Endothelial cell (in vitro differentiated cells): ENCODE data around the gene ESR1. TPM values are rescaled to one million over a fixed set of nuclear protein-coding genes. Genes with fewer than 3 reads are reported as not detected.

ENCODE experiments used
- DNase-seq: peaks from one replicate; pipeline ENCODE4 v3.0.0; 2021; ENCODE audit warnings: low spot score
- H3K27ac Mint-ChIP-seq: one replicate; pipeline ENCODE4 v1.8.0; 2021; ENCODE audit warnings: mixed read lengths, inconsistent platforms; ENCODE audit not compliant: unreplicated experiment
- H3K27me3 Mint-ChIP-seq: one replicate; pipeline ENCODE4 v1.8.0; 2021; ENCODE audit warnings: mild to moderate bottlenecking, moderate library complexity, mixed read lengths, inconsistent platforms; ENCODE audit not compliant: unreplicated experiment
- H3K36me3 Mint-ChIP-seq: one replicate; pipeline ENCODE4 v1.8.0; 2021; ENCODE audit warnings: mild to moderate bottlenecking, low read depth, mixed read lengths, inconsistent platforms; ENCODE audit not compliant: unreplicated experiment
- H3K4me1 Mint-ChIP-seq: one replicate; pipeline ENCODE4 v1.8.0; 2021; ENCODE audit warnings: mild to moderate bottlenecking, mixed read lengths, inconsistent platforms; ENCODE audit not compliant: unreplicated experiment
- H3K4me3 Mint-ChIP-seq: one replicate; pipeline ENCODE4 v1.8.0; 2021; ENCODE audit warnings: mild to moderate bottlenecking, mixed read lengths, inconsistent platforms; ENCODE audit not compliant: unreplicated experiment
- H3K9me3 Mint-ChIP-seq: one replicate; pipeline ENCODE4 v1.8.0; 2021; ENCODE audit warnings: mixed read lengths, inconsistent platforms; ENCODE audit not compliant: unreplicated experiment
- total RNA-seq: library from RNA; stranded (reverse); fragmentation: NEBNext Ultra II Directional; extraction: Animal tissue kit (Norgen Biotek cat#: 25700); gene quantifications from one replicate; pipeline ENCODE4 v1.2.1, GENCODE V29; 2021; ENCODE audit not compliant: unreplicated experiment
- TF ChIP-seq, protein P1 (sequence below): fragments of 200-600 bp; sonication (generic); IDR thresholded peaks from one replicate; pipeline ENCODE4 v1.5.0; 2021; ENCODE audit warnings: antibody characterized with exemption; ENCODE audit not compliant: unreplicated experiment

Gene ESR1
- total RNA-seq, 1 donor from 2014 or later, result 0.05 TPM

DNA sequence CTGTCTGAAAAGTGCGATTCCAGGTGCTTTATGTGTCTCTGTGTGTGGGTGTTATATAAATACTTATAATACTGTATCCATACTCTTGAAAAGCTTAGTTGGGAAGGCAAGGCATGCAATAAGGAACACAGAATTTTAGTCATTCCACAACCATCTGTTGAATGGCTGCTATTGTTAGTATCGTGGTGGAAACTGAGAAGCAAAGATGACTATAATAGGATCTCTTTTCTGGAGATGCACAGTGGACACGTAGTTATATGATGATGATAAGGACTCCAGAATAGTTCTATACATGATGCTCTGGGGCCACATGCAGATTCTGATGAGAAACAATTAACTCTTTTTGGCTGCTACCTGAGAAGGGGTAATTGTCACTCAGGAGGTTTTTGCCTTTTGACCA is 25.2 kb downstream of the ESR1 start:
- H3K27ac Mint-ChIP-seq, result no peak overlapping the region
- no peaks in the 10 kb centered on the region for H3K9me3 Mint-ChIP-seq
- H3K4me3 Mint-ChIP-seq, result no peak overlapping the region
- no peaks in the 10 kb centered on the region for H3K36me3 Mint-ChIP-seq
- no peaks in the 10 kb centered on the region for H3K4me1 Mint-ChIP-seq
- DNase-seq, result no peak
- TF ChIP-seq, protein P1, sequence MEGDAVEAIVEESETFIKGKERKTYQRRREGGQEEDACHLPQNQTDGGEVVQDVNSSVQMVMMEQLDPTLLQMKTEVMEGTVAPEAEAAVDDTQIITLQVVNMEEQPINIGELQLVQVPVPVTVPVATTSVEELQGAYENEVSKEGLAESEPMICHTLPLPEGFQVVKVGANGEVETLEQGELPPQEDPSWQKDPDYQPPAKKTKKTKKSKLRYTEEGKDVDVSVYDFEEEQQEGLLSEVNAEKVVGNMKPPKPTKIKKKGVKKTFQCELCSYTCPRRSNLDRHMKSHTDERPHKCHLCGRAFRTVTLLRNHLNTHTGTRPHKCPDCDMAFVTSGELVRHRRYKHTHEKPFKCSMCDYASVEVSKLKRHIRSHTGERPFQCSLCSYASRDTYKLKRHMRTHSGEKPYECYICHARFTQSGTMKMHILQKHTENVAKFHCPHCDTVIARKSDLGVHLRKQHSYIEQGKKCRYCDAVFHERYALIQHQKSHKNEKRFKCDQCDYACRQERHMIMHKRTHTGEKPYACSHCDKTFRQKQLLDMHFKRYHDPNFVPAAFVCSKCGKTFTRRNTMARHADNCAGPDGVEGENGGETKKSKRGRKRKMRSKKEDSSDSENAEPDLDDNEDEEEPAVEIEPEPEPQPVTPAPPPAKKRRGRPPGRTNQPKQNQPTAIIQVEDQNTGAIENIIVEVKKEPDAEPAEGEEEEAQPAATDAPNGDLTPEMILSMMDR, result no peak
- H3K27me3 Mint-ChIP-seq, result peaks cover 3% of the 10 kb centered on the region

DNA sequence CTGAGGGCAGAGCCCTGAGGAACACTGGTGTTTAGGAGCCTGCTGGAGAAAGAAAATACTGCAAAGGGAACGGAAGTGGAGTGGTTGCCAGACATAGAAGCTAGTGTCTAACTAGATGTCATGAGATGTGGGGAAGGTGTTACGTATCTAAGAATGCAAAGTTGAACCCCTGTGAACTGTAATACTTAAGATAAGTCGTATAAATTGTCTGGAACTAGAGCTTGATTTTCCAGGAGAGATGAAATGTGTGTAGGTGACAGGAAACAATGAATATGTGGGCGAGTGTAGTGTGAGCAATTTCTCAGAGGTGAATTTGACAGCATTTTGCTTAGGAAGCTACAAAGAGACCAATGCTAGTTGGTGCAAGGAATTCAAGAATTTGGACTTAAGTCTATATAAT is 27.9 kb downstream of the ESR1 start:
- no peak for DNase-seq
- Mint-ChIP-seq H3K27me3 (no peaks in the 10 kb centered on the region), H3K4me3 (no peak overlapping the region), H3K27ac (no peak overlapping the region), H3K9me3 (no peaks in the 10 kb centered on the region), H3K36me3 (no peaks in the 10 kb centered on the region), H3K4me1 (no peaks in the 10 kb centered on the region)
- TF ChIP-seq, protein P1, result no peak

DNA sequence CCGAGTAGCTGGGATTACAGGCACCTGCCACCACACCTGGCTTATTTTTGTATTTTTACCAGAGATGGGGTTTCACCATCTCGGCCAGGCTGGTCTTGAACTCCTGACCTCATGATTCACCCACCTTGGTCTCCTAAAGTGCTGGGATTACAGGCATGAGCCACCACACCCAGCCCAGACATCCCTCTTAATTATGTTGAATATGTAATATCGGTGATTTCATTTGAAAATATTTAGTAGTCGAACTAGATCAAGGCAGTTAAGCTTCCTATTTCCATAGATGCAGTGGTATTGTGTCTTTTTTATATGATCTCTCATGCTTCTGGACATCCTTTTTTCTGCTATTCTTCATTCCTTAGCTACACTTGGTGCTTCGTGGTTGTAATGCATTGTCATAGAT is 29.7 kb downstream of the ESR1 start:
- H3K36me3 Mint-ChIP-seq, result no peaks in the 10 kb centered on the region
- H3K27ac Mint-ChIP-seq, result no peak overlapping the region
- no peak overlapping the region for H3K4me3 Mint-ChIP-seq
- DNase-seq, result no peak
- H3K9me3 Mint-ChIP-seq, result no peaks in the 10 kb centered on the region
- no peaks in the 10 kb centered on the region for H3K27me3 Mint-ChIP-seq
- H3K4me1 Mint-ChIP-seq, result peaks cover 11% of the 10 kb centered on the region
- TF ChIP-seq, protein P1, result no peak

DNA sequence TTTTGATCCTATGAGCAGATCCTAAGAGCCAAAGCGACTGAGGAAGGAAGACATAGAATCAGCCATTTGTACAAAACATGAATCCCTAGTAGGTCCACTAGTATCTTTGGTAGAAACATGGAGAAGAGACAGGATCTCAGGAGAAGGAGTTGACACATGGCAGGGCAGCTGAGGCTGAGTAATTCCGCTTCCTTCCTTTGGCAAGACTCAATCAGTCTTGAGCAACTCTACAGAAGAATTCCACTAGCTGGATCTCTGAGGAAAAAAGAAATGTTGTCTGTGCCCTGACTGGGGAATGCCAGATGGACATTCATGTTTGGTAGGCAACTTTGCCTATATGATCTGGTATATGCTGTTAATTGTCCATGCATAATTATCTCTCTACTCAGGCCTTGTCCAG is 35.3 kb downstream of the ESR1 start:
- DNase-seq, result no peak
- peaks cover 11% of the 10 kb centered on the region for H3K4me1 Mint-ChIP-seq
- no peaks in the 10 kb centered on the region for H3K9me3 Mint-ChIP-seq
- H3K27ac Mint-ChIP-seq, result no peak overlapping the region
- no peaks in the 10 kb centered on the region for H3K27me3 Mint-ChIP-seq
- H3K4me3 Mint-ChIP-seq, result no peak overlapping the region
- H3K36me3 Mint-ChIP-seq, result no peaks in the 10 kb centered on the region
- TF ChIP-seq, protein P1, result no peak

DNA sequence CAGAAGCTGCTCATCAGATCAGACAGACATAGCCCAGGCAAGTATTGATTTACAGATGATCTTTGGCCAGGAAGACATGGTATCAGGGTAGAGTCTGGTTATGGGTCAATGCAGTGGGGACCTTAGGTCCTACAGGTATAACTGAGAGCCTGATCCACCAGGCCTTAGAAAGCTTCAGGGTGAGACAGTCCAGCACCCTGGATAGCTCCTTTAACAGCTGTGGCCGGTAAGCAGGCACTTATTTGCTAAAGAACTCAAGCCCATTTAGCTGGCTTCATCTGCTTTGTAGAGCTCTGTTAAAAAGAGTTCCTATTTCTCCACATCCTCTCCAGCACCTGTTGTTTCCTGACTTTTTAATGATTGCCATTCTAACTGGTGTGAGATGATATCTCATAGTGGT is 39.6 kb downstream of the ESR1 start:
- TF ChIP-seq, protein P1, result no peak
- H3K27ac Mint-ChIP-seq, result no peak overlapping the region
- H3K27me3 Mint-ChIP-seq, result peaks cover 3% of the 10 kb centered on the region
- H3K4me1 Mint-ChIP-seq, result no peaks in the 10 kb centered on the region
- H3K36me3 Mint-ChIP-seq, result no peaks in the 10 kb centered on the region
- no peak overlapping the region for H3K4me3 Mint-ChIP-seq
- no peaks in the 10 kb centered on the region for H3K9me3 Mint-ChIP-seq
- DNase-seq, result peak; percentile 59
